Measurements from ENCODE around the gene SLC24A3.
"Not testable (repeated sequence)": the region's sequence is repeated elsewhere in the genome, so short reads cannot be mapped to it uniquely, and the experiment has no call there.

SLC24A3 gene

DNA sequence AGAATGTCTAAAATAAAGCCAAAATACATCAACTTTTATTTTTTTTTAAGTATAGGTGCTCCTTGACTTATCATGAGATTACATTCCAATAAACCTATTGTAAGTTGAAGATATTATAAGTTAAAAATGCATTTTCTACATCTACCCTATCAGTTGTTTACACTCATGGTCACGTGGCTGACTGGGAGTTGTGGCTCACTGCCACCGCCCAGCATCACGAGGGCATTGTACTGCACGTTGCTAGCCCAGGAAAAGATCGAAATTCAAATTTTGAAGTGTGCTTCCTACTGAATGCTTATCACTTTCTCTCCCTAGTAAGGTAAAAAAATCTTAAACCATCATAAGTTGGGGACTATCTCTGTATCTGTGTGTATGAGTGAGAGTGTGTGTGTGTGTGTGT lies 419.0 kb downstream of the SLC24A3 start:
- Histone ChIP-seq H3K4me3 (ENCODE audit: low read length) (no peak overlapping the region), H4K20me1 (ENCODE audit: insufficient read depth, low read length) (no peaks in the 10 kb centered on the region), H3K79me2 (ENCODE audit: low read length) (no peaks in the 10 kb centered on the region), H3K36me3 (replicated peaks; ENCODE audit: low read depth, low read length) (no peaks in the 10 kb centered on the region), H3K9me3 (ENCODE audit: insufficient read depth, low read length) (no peaks in the 10 kb centered on the region), H3K27me3 (ENCODE audit: low read depth, low read length) (peaks cover 9% of the 10 kb centered on the region; the same call in 1 of the 2 replicates), H2AFZ (ENCODE audit: low read depth, low read length) (no peak overlapping the region), H3K9ac (ENCODE audit: low read length) (no peak overlapping the region), H3K4me1 (ENCODE audit: low read length) (peaks cover 3% of the 10 kb centered on the region), H3K4me2 (ENCODE audit: low read length) (no peak overlapping the region), H3K27ac (ENCODE audit: low read length) (no peak overlapping the region)
- TF ChIP-seq, protein P1, sequence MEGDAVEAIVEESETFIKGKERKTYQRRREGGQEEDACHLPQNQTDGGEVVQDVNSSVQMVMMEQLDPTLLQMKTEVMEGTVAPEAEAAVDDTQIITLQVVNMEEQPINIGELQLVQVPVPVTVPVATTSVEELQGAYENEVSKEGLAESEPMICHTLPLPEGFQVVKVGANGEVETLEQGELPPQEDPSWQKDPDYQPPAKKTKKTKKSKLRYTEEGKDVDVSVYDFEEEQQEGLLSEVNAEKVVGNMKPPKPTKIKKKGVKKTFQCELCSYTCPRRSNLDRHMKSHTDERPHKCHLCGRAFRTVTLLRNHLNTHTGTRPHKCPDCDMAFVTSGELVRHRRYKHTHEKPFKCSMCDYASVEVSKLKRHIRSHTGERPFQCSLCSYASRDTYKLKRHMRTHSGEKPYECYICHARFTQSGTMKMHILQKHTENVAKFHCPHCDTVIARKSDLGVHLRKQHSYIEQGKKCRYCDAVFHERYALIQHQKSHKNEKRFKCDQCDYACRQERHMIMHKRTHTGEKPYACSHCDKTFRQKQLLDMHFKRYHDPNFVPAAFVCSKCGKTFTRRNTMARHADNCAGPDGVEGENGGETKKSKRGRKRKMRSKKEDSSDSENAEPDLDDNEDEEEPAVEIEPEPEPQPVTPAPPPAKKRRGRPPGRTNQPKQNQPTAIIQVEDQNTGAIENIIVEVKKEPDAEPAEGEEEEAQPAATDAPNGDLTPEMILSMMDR (IDR thresholded peaks at IDR 0.05; ENCODE audit: low read depth, low read length) = no peak
- no peak for TF ChIP-seq EZH2phosphoT487 (IDR thresholded peaks at IDR 0.05; ENCODE audit: low read depth)

DNA sequence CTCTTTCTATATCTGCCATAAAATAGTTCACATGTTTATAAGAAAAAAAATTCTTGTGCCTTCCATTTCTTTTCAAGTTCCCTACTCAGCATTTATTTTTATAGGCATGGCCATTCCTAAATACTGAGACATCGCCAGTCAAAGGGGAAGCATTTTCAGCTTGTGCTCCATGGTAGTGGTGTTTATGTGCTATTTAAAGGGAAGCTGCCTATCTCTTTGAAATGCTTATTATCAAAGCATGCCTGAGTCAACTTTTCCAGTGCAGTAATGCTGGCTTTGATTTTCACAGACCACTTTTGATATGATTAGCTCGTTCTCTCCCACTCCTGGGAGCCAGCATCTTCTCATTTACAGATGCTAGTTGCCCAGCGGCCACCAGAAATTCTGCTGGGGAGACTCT lies 421.5 kb downstream of the SLC24A3 start:
- H4K20me1 ChIP-seq (ENCODE audit: insufficient read depth, low read length) = no peaks in the 10 kb centered on the region
- H2AFZ ChIP-seq (ENCODE audit: low read depth, low read length) = no peak overlapping the region

DNA sequence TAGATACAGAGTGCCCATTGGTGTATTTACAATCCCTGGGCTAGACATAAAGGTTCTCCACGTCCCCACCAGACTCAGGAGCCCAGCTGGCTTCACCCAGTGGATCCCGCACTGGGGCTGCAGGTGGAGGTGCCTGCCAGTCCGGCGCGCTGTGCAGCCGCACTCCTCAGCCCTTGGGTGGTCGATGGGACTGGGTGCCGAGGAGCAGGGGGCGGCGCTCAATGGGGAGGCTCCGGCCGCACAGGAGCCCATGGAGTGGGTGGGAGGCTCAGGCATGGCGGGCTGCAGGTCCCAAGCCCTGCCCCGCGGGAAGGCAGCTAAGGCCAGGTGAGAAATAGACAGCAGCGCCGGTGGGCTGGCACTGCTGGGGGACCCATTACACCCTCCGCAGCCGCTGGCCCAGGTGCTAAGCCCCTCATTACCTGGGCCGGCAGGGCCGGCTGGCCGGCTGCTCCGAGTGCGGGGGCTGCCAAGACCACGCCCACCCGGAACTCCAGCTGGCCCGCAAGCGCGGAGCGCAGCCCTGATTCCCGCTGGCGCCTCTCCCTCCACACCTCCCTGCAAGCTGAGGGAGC lies 427.1 kb downstream of the SLC24A3 start:
- H3K9ac ChIP-seq (ENCODE audit: low read length); H3K9me3 ChIP-seq (ENCODE audit: insufficient read depth, low read length); H3K4me1 ChIP-seq (ENCODE audit: low read length); H3K27ac ChIP-seq (ENCODE audit: low read length); H3K4me3 ChIP-seq (ENCODE audit: low read length); H4K20me1 ChIP-seq (ENCODE audit: insufficient read depth, low read length); H3K4me2 ChIP-seq (ENCODE audit: low read length); H3K79me2 ChIP-seq (ENCODE audit: low read length); H2AFZ ChIP-seq (ENCODE audit: low read depth, low read length); H3K36me3 ChIP-seq (replicated peaks; ENCODE audit: low read depth, low read length): not testable (repeated sequence)
- peaks cover 23% of the 10 kb centered on the region for H3K27me3 ChIP-seq (ENCODE audit: low read depth, low read length)

More for the DNA sequence above, 421.5 kb downstream of the SLC24A3 start:
- no peak overlapping the region for H3K4me3 ChIP-seq (ENCODE audit: low read length)
- peaks cover 19% of the 10 kb centered on the region; the same call in 1 of the 2 replicates for H3K27me3 ChIP-seq (ENCODE audit: low read depth, low read length)
- H3K79me2 ChIP-seq (ENCODE audit: low read length) = no peaks in the 10 kb centered on the region
- no peaks in the 10 kb centered on the region for H3K9me3 ChIP-seq (ENCODE audit: insufficient read depth, low read length)
- H3K4me2 ChIP-seq (ENCODE audit: low read length) = no peak overlapping the region
- H3K27ac ChIP-seq (ENCODE audit: low read length) = no peak overlapping the region
- no peaks in the 10 kb centered on the region for H3K4me1 ChIP-seq (ENCODE audit: low read length)
- no peaks in the 10 kb centered on the region for H3K36me3 ChIP-seq (replicated peaks; ENCODE audit: low read depth, low read length)
- TF ChIP-seq EZH2phosphoT487 (IDR thresholded peaks at IDR 0.05; ENCODE audit: low read depth) = no peak
- TF ChIP-seq, protein P1 (IDR thresholded peaks at IDR 0.05; ENCODE audit: low read depth, low read length) = no peak
- H3K9ac ChIP-seq (ENCODE audit: low read length) = no peak overlapping the region

DNA sequence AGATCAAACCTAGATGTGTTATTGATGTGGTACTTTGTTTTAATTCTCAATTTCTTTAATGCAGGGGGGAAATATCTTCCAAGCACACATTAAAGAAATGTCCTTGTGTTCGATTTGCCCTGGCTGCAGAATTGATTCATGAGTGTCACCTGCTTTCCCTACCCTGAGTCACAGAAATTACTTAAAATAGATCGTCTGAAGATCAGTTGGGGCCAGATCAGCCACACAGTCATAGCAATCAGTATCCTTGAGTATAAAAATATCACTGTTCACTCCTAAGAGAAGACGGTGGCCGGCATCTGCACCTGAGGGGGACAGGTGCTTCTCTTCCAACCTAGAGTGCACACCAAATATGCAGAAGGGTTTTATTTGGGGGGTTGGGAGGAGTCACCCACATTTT lies 430.4 kb downstream of the SLC24A3 start:
- TF ChIP-seq EZH2phosphoT487 (IDR thresholded peaks at IDR 0.05; ENCODE audit: low read depth) = no peak
- TF ChIP-seq, protein P1 (IDR thresholded peaks at IDR 0.05; ENCODE audit: low read depth, low read length) = no peak
- Histone ChIP-seq H3K9me3 (ENCODE audit: insufficient read depth, low read length) (no peaks in the 10 kb centered on the region), H3K27me3 (ENCODE audit: low read depth, low read length) (peaks cover 10% of the 10 kb centered on the region; the same call in 1 of the 2 replicates)

More for the DNA sequence above, 430.4 kb downstream of the SLC24A3 start:
- H3K4me1 ChIP-seq (ENCODE audit: low read length) = peaks cover 8% of the 10 kb centered on the region
- H3K4me3 ChIP-seq (ENCODE audit: low read length) = no peak overlapping the region
- no peak overlapping the region for H2AFZ ChIP-seq (ENCODE audit: low read depth, low read length)
- no peaks in the 10 kb centered on the region for H3K36me3 ChIP-seq (replicated peaks; ENCODE audit: low read depth, low read length)
- H4K20me1 ChIP-seq (ENCODE audit: insufficient read depth, low read length) = no peaks in the 10 kb centered on the region
- H3K9ac ChIP-seq (ENCODE audit: low read length) = no peak overlapping the region
- H3K79me2 ChIP-seq (ENCODE audit: low read length) = no peaks in the 10 kb centered on the region
- no peak overlapping the region for H3K4me2 ChIP-seq (ENCODE audit: low read length)
- H3K27ac ChIP-seq (ENCODE audit: low read length) = no peak overlapping the region
